Measurements from ENCODE around the gene GATC.

GATC gene

GRCh38 chr12:120445911-120446843 is at the start of gene GATC, which contains the start of gene TRIAP1:
TSS of gene GATC (plus strand) at chr12:120446444. CDS start at chr12:120446481, 37 bp downstream.
TSS of gene TRIAP1 (minus strand) at chr12:120446384. CDS start at chr12:120446372, 12 bp downstream.
- DNase-seq (ENCODE audit: low spot score) = peak; percentile 91

DNA sequence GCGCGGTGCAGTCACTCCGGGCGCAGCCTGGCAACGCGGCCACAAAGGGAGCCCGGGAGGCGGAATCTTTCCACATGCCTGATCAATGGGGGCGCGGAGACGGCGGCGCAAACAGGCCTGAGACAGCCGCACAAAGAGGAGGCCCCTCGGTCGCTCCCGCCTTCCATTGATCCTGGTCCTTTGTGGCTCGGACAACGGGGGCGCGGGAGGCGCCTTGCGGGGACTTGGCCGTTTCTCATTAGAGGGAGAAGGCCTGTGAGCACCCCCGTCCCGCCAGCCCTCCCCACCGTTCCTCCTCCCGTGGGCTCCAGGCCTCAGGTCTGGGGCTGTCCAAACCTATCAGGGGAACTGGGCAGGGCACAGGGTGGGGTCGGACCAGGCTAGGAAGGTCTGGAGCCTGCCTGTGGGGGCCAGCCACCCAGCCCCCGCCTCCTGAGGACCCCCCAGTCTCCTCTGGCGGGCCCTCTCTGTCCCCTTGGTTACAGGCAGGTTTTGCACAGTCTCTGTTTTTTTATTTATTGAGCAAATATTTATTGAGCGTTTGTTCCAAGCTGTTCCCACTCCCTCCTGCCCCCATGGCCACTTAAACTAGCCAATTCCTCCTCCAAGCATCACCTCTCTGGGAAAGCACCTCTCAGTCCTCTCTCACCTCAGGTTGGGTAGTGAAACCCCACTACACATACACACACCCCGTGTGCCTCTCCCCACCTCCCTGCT is 48.3 kb upstream of the GATC start:
- peak; percentile 61 for DNase-seq (ENCODE audit: low spot score)

DNA sequence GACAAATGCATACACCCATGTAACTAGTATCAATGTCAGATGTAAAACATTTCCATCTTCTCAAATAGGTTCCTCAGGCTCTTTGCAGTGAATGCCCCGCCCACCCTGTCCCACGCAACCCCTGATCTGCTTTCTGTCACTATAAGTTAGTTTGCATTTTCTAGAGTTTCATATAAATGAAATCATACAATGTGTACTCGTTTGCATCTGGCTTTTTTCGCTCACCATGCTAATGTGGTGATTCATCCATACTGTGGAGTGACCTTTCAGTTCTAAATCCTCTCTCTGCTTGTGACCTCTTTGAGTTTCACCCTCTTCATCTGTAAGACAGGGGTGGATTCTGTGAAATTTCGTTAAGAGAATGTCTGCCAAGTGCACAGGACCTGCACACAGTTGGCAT is 46.7 kb upstream of the GATC start:
- DNase-seq (ENCODE audit: low spot score) = no peak

DNA sequence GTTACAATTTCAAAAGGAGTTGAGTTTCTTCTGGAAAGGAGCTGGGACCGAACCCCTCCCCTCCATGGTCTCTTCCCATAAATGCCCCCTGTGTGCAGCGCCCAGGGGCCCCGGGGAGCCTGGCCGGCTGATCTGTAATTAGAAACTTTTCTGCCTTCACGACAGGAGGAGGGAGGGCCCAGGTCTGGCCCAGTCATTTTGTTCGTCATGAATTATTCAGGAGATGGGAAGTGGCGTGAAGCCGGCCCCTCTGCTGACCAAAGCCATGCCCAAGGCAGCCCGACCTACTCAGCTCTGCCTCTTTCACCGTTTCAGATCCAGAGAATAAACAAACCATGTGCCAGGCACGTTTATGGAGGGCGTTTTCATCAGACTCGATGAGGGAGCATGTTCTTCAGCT is 44.0 kb upstream of the GATC start:
- DNase-seq (ENCODE audit: low spot score) = no peak

DNA sequence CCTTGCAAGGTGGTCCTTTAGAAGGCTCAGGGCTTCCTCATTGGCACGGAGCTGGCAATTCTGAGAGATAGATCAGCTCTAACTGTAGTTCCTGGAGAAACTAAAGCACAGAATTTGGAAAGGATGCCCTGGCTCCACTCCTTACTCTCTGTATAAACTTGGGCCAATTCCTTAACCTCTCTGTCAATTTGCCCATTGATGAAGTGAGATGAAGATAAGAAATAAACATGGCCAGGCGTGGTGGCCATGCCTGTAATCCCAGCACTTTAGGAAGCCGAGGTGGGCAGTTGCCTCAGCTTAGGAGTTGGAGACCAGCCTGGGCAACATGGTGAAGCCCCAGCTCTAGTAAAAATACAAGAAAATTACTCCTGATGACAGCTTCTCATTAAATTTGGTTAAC is 42.4 kb upstream of the GATC start:
- no peak for DNase-seq (ENCODE audit: low spot score)

DNA sequence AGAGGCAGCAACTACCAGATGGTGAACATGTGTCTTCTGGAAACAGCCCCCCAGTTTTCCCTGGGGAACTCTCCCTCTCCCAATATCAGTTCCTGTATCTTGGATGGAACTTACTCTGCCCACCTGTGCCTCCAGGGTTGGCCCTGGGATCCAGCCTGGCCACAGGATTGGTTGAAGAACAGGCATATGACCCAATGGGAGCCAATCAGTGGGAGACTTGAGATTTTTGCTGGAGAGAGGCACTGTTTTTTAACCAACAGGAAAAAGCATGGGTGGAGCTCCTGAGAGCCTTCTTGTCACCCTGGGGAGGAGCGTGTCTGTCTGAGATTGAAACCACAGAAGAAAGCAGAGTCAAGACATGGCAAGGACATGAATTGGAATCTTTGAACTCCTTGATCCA is 42.0 kb upstream of the GATC start:
- no peak for DNase-seq (ENCODE audit: low spot score)

- no peak for DNase-seq (ENCODE audit: low spot score)
Measured at GRCh38 chr12:120406069-120406468, 40.2 kb upstream of the GATC start.

DNA sequence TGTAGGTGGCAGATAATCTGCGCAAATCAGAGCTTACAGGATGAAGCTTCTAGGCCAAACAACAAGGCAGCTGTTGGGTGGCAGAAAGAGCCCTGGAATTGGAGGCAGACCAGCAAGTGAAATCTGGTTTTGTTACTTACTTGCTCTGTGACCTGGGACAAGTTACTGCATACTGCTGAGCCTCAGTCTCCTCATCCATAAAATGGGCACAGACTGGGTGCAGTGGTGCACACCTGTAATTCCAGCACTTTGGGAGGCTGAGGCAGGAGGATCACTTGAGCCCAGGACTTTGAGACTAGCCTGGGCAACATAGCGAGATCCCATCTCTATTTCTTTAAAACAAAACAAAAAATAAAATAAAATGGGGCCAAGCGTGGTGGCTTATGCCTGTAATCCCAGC is 39.7 kb upstream of the GATC start:
- DNase-seq (ENCODE audit: low spot score) = no peak

GRCh38 chr12:120408771-120409170 is 37.5 kb upstream of the GATC start:
- no peak for DNase-seq (ENCODE audit: low spot score)

GRCh38 chr12:120412421-120412820 is 33.8 kb upstream of the GATC start:
- no peak for DNase-seq (ENCODE audit: low spot score)

DNA sequence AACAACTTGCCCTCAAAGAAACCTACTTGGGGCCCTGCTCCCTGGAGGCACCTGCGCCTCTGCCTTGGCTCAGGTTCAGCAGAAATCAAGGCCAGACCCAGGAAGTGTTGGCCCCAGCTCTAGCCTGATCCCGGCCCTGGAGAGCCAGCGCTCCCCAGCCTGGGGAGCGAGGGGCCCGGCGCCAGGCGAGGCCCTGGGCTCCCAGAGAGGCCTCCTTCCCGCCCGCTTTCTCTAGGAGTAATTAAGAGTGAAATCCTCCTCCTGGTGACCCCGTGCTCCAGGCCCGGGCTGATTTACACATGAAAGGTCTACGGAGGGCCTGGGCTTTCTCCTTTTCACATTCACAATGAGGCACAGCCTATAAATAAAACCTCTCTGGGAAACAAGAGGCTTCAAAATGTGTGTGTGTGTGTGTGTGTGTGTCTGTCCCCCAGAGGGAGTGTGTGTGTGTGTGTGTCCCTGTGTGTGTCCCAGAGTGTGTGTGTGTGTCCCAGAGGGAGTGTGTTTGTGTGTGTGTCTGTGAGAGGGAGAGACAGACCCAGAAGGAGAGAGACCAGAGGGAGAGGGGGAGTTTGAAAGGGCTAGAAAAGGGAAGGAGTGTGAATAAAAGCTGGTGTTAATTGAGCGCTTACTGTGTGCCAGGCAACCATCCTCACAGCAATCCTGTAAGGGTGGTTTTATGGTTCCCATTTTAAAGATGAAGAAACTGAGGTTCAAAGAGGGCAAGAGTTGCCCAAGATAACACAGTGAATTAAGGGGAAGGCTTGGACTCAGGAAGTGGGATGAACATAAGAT is 32.1 kb upstream of the GATC start:
- DNase-seq (ENCODE audit: low spot score) = peak; percentile 64

DNA sequence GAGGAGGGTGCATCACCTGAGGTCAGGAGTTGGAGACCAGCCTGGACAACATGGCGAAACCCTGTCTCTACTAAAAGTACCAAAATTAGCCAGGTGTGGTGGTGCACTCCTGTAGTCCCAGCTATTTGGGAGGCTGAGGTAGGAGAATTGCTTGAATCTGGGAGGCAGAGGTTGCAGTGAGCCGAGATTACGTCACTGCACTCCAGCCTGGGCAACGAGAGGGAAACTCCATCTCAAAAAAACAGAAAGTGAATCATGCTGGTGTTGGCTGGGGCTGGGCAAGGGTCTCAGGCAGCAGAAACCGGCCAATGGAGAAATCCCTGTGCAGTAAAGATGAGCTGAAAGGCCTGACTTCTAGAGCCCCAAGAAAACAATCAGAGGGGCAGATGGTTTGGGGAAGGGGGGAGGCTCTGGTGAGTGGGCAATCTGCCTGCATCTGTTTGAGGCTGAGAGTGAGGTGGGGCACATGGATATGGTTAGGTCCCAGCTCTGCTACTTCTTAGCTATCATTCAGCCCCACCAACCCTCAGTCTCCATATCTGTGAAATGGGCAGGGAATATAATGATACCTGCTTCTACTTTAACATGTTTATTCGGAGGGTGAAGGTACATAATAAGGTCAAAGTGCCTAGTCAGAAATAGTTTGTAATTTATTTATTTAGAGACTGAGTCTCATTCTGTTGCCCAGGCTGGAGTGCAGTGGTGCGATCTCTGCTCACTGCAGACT is 29.6 kb upstream of the GATC start:
- DNase-seq (ENCODE audit: low spot score) = no peak

DNA sequence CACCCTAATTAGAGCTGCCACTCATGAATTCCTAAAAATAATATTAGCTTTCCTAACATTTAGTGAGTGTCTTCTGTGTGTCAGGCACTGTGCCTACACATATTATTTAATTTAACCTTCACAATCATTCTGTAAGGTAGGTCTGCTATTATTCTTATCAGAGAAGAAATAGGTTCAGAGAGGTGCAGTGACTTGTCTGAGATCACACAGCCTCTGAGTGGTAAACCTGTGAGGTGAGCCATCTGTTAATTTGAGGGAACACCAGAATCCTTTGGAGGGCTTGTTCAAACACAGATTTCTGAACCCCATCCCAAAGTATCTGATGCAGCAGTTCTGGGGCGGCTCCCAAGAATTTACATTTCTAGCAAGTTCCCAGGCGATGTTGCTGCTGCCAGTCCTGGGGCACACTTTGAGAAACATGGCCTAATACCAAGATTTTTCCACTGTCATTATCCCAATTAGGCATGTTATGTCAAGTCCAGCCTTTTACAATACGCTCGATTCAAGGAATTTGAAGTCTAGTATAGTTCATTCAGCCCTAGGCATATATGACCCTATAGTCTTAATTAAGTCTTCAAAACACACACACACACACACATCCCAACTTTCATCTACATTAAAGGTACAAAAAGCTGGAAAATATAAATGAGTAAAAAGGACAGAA is 28.2 kb upstream of the GATC start:
- DNase-seq (ENCODE audit: low spot score) = no peak

GRCh38 chr12:120421701-120422100 is 24.5 kb upstream of the GATC start:
- no peak for DNase-seq (ENCODE audit: low spot score)

DNA sequence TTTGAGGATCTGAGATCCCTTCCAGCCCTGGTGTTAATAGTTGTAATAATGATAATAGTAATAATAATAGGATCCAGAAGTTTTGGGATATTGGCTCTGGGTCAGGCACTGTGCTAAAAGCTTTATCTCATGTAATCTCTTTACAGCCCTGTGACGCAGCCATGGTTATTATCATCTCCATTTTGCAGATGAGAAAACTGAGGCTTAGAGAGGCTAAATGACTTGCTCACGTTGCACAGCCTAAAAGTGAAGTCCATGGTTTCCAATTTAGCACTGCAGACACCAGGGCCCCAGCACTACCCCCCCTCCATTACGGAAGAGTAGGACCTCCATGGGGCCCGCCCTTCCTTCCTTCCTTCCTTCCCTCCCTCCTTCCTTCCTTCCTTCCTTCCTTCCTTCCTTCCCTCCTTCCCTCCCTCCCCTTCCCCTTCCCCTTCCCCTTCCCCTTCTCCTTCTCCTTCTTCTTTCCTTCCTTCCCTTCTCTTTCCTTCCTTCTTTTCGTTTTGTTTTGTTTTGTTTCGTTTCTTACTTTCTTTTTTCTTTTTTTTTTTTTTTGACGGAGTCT is 23.3 kb upstream of the GATC start:
- DNase-seq (ENCODE audit: low spot score) = no peak

DNA sequence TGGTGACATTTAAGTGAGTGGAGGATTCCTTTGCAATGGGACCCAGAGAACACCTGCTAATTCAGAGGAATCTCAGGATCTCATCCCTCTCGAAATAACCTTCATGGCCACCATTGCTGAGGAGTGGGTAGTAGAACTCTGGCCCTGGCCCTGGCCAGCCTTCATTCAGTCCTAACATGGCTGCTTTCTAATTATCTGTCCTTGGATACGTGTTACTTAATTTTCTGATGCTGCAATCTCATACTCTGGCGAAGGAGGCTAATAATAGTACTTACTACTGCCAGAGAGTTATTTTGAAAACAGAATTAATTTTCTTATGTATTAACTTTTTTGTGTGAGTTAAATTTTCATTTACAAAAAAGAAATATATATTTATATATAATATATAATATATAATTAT is 20.4 kb upstream of the GATC start:
- no peak for DNase-seq (ENCODE audit: low spot score)

- no peak for DNase-seq (ENCODE audit: low spot score)
Measured at GRCh38 chr12:120428597-120429229, 17.5 kb upstream of the GATC start.

DNA sequence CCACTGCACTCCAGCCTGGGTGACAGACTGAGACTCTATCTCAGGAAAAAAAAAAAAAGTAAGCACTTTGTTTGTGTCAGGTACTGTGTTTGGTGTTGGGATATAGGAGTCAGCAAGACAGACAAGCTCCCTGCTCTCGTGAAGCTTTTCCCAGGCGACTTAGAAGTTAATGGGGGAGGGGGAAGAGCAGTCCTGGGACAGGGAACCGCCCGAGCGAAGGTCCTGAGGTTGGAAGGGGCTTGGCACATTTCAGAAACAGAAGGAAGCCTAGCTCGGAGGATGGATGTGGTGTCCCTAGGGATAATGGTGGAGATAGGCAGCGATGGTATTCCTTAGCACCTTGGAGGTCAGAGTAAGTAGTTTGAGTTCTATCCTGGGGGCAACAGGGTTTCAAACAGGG is 16.9 kb upstream of the GATC start:
- DNase-seq (ENCODE audit: low spot score) = no peak

- DNase-seq (ENCODE audit: low spot score) = no peak
Measured at GRCh38 chr12:120432772-120433525, 13.3 kb upstream of the GATC start.
